ENCODE measurements around the gene OPRD1. TPM values are rescaled to one million over a fixed set of nuclear protein-coding genes. Genes with fewer than 3 reads are reported as not detected.

Gene OPRD1
- total RNA-seq, 5 donors from 2014 or later (not counting 1 experiment from before 2014, with no cell fraction given), result not detected

DNA sequence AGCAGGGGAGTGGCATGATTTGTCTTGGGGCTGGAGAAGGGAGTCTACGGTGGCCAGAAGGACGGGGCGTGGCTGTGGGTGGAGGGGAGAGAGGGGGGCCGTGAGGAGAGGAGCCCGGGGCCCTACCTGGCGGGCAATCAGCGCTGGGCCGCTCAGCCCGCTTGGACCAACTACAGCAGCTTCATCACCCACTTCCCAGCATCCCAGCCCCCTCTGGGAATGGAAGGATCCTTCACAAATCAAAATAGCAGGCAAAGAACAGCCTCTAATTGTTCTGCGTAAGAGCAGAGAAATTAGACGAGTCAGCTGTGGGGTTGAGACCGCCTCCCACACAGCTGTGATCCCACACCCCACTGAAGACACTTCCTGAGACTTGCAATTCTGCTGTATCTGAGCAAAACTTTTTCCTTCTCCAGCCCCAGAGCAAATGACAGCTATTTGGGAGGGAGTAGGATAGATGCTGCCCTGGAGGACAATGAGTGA lies 43.5 kb downstream of the OPRD1 start:
- DNase-seq (no peak), ATAC-seq (replicated peaks in 1 of 4) (no peak)
- Mint-ChIP-seq H3K9me3 (no peaks in the 10 kb centered on the region), H3K4me3 (no peak overlapping the region), H3K36me3 (no peaks in the 10 kb centered on the region), H3K4me1 (peaks cover 0 to 6% (median 0%) of the 10 kb centered on the region in 3 donors), H3K27me3 (peaks cover 4 to 19% of the 10 kb centered on the region in 2 donors), H3K27ac (peak overlapping the region in 1 of 2 donors; percentile 13)
- POLR2A ChIA-PET, result no interaction called here
- CTCF ChIA-PET, result no interaction called here
- peaks cover 0 to 13% of the 10 kb centered on the region in 2 experiments for H3K27me3 ChIP-seq (replicated peaks in 1 of 2; ENCODE audit: control insufficient read depth in 2 of 2, extremely low read depth in 1 of 2, insufficient read depth in 2 of 2, low read length in 1 of 2)
- H3K36me3 ChIP-seq (ENCODE audit: control insufficient read depth in 2 of 2, extremely low read depth in 1 of 2, insufficient read depth in 1 of 2, low read length in 1 of 2), result no peaks in the 10 kb centered on the region
- no peaks in the 10 kb centered on the region for H3K4me1 ChIP-seq (ENCODE audit: control insufficient read depth in 1 of 2, extremely low read depth in 1 of 2, insufficient read depth in 2 of 2, low read length in 2 of 2)
- no peaks in the 10 kb centered on the region for H3K9me3 ChIP-seq
- H3K4me3 ChIP-seq (ENCODE audit: control insufficient read depth in 1 of 2, extremely low read depth in 1 of 2, low read length in 1 of 2), result no peak overlapping the region
- no CpG with 5 or more reads among the region's 12 CpGs for WGBS (ENCODE audit: insufficient coverage)
- no peak overlapping the region for H3K27ac ChIP-seq (ENCODE audit: low read length)

DNA sequence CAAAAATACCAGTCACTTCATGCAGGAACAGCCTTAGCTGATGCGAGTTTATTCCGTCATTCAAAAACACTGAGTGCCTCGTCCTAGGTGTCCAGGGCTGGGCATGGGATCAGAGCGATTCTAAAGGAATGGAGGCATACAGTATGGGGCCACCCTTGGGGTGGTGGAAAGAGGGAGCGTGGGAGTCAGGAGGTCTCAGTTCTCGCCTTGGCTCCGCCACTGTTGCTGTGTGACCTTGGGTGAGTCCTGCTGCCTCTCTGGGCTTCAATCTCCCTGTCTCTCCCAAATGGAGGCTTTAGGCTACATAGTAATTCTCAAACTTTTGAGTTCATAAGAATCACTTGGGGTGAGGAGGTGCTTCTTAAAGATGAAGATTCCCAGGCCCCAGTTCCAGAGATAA lies 44.0 kb downstream of the OPRD1 start:
- WGBS (ENCODE audit: insufficient coverage), result 94% methylated on average over 4 of the region's 7 CpGs
- no peak for ATAC-seq (replicated peaks in 1 of 4)
- CTCF ChIA-PET, result no interaction called here

DNA sequence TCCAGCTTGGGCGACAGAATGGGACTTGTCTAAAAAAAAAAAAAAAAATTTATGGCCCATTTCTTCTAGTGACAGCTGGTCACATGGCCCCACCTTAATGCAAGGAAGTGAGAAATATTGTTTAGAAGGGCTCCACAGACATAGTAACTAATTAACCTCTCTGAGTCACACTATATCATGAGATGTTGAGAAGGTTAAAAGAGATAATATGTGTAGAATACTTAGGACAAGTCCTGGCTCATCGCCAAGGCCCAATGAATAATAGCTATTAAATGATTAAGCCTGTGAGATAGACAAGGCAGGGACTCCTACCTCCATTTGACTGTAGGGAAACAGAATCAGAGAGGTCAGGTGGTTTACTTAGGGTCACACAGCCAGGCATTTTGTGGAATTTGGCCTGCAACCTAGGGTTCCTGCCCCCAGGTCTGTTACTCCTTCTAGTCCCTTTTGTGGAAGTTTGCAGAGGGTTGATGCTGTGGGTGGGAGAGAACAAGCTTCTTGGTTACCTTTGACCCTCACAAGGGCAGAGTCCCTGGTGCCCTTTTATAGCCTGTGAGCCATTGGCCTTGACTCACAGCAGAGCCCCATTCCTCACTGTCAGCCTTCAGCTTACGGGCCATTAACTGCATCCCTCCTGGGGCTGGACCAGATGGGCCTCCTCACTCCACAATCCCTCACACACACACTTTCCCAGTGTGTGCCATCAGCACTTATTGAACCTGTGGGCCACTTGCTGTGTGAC lies 48.5 kb downstream of the OPRD1 start:
- H3K36me3 Mint-ChIP-seq, result no peaks in the 10 kb centered on the region
- DNase-seq (no peak), ATAC-seq (replicated peaks in 1 of 4) (no peak)
- no peaks in the 10 kb centered on the region for H3K4me1 Mint-ChIP-seq
- H3K9me3 Mint-ChIP-seq, result no peaks in the 10 kb centered on the region
- Histone ChIP-seq H3K4me3 (ENCODE audit: control insufficient read depth in 1 of 2, extremely low read depth in 1 of 2, low read length in 1 of 2) (no peak overlapping the region), H3K36me3 (ENCODE audit: control insufficient read depth in 2 of 2, extremely low read depth in 1 of 2, insufficient read depth in 1 of 2, low read length in 1 of 2) (no peaks in the 10 kb centered on the region), H3K27me3 (replicated peaks in 1 of 2; ENCODE audit: control insufficient read depth in 2 of 2, extremely low read depth in 1 of 2, insufficient read depth in 2 of 2, low read length in 1 of 2) (peaks cover 0 to 19% of the 10 kb centered on the region in 2 experiments), H3K9me3 (no peaks in the 10 kb centered on the region), H3K27ac (ENCODE audit: low read length) (no peak overlapping the region), H3K4me1 (ENCODE audit: control insufficient read depth in 1 of 2, extremely low read depth in 1 of 2, insufficient read depth in 2 of 2, low read length in 2 of 2) (no peaks in the 10 kb centered on the region)
- 100% methylated on average over 1 of the region's 3 CpGs for WGBS (ENCODE audit: insufficient coverage)
- H3K4me3 Mint-ChIP-seq, result no peak overlapping the region
- CTCF ChIA-PET, result no interaction called here
- POLR2A ChIA-PET, result no interaction called here
- no peaks in the 10 kb centered on the region for H3K27me3 Mint-ChIP-seq
- H3K27ac Mint-ChIP-seq, result no peak overlapping the region

More for the DNA sequence above, 44.0 kb downstream of the OPRD1 start:
- POLR2A ChIA-PET, result no interaction called here
- Histone ChIP-seq H3K9me3 (no peaks in the 10 kb centered on the region), H3K27ac (ENCODE audit: low read length) (no peak overlapping the region), H3K36me3 (ENCODE audit: control insufficient read depth in 2 of 2, extremely low read depth in 1 of 2, insufficient read depth in 1 of 2, low read length in 1 of 2) (no peaks in the 10 kb centered on the region), H3K4me1 (ENCODE audit: control insufficient read depth in 1 of 2, extremely low read depth in 1 of 2, insufficient read depth in 2 of 2, low read length in 2 of 2) (no peaks in the 10 kb centered on the region), H3K27me3 (replicated peaks in 1 of 2; ENCODE audit: control insufficient read depth in 2 of 2, extremely low read depth in 1 of 2, insufficient read depth in 2 of 2, low read length in 1 of 2) (peaks cover 0 to 13% of the 10 kb centered on the region in 2 experiments), H3K4me3 (ENCODE audit: control insufficient read depth in 1 of 2, extremely low read depth in 1 of 2, low read length in 1 of 2) (no peak overlapping the region)
- no peak for DNase-seq
- H3K4me1 Mint-ChIP-seq, result peaks cover 0 to 6% (median 0%) of the 10 kb centered on the region in 3 donors
- H3K36me3 Mint-ChIP-seq, result no peaks in the 10 kb centered on the region
- H3K9me3 Mint-ChIP-seq, result no peaks in the 10 kb centered on the region
- H3K27me3 Mint-ChIP-seq, result peaks cover 4 to 16% of the 10 kb centered on the region in 2 donors
- no peak overlapping the region for H3K4me3 Mint-ChIP-seq
- H3K27ac Mint-ChIP-seq, result no peak overlapping the region

DNA sequence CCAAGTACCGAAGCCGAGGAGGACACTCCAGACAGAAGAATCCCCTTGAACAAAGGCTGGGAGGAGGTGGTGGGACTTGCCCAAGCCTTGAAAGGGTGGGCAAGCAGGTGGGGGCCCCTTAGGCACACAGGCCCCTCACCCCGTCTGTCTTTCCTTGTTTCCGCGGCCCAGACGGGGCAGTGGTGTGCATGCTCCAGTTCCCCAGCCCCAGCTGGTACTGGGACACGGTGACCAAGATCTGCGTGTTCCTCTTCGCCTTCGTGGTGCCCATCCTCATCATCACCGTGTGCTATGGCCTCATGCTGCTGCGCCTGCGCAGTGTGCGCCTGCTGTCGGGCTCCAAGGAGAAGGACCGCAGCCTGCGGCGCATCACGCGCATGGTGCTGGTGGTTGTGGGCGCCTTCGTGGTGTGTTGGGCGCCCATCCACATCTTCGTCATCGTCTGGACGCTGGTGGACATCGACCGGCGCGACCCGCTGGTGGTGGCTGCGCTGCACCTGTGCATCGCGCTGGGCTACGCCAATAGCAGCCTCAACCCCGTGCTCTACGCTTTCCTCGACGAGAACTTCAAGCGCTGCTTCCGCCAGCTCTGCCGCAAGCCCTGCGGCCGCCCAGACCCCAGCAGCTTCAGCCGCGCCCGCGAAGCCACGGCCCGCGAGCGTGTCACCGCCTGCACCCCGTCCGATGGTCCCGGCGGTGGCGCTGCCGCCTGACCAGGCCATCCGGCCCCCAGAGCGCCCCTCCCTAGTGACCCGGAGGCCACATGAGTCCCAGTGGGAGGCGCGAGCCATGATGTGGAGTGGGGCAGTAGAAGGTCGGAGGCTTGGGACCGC lies 50.8 kb downstream of the OPRD1 start:
- Histone ChIP-seq H3K4me1 (ENCODE audit: control insufficient read depth in 1 of 2, extremely low read depth in 1 of 2, insufficient read depth in 2 of 2, low read length in 2 of 2) (no peaks in the 10 kb centered on the region), H3K27me3 (replicated peaks in 1 of 2; ENCODE audit: control insufficient read depth in 2 of 2, extremely low read depth in 1 of 2, insufficient read depth in 2 of 2, low read length in 1 of 2) (peaks cover 0 to 16% of the 10 kb centered on the region in 2 experiments), H3K27ac (ENCODE audit: low read length) (no peak overlapping the region), H3K9me3 (no peaks in the 10 kb centered on the region), H3K4me3 (ENCODE audit: control insufficient read depth in 1 of 2, extremely low read depth in 1 of 2, low read length in 1 of 2) (no peak overlapping the region), H3K36me3 (ENCODE audit: control insufficient read depth in 2 of 2, extremely low read depth in 1 of 2, insufficient read depth in 1 of 2, low read length in 1 of 2) (no peaks in the 10 kb centered on the region)
- ChIA-PET CTCF (no interaction called here), POLR2A (interaction anchor here in 1 of 2 donors (0.6 kb wide), 1 partner anchor 646 kb away, joined by 3 read pairs; no protein-coding TSS in a partner anchor)
- no peak overlapping the region for H3K27ac Mint-ChIP-seq
- no peaks in the 10 kb centered on the region for H3K36me3 Mint-ChIP-seq
- no peaks in the 10 kb centered on the region for H3K9me3 Mint-ChIP-seq
- peaks cover 3 to 4% of the 10 kb centered on the region in 2 donors for H3K27me3 Mint-ChIP-seq
- no peaks in the 10 kb centered on the region for H3K4me1 Mint-ChIP-seq
- ATAC-seq (replicated peaks in 1 of 4) (no peak), DNase-seq (no peak)
- WGBS (ENCODE audit: insufficient coverage), result 88% methylated on average over 62 of the region's 66 CpGs
- no peak overlapping the region for H3K4me3 Mint-ChIP-seq

DNA sequence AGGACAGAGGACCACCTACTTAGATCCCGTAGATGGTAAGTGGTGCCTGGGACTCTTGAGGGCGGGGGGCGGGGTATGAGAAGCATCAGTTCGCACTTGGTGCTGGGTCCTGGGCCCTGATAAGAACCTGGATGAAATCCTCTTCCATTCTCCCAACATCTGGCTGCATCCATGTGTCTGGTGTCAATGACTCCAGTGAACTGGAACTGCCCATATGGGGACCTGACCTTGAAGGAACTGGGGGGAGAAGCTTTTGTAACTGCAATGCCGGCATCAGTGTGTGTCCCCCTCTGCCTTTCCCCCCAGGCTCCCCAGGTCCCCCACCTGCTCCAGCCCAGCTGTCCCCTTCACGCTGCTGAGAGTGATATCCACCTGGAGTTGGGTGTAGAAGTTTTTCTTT lies 52.7 kb downstream of the OPRD1 start:
- Mint-ChIP-seq H3K4me3 (no peak overlapping the region), H3K4me1 (no peaks in the 10 kb centered on the region), H3K9me3 (no peaks in the 10 kb centered on the region), H3K27me3 (peaks cover 3 to 5% of the 10 kb centered on the region in 2 donors), H3K27ac (no peak overlapping the region), H3K36me3 (no peaks in the 10 kb centered on the region)
- 80% methylated on average over 1 of the region's 6 CpGs for WGBS (ENCODE audit: insufficient coverage)
- Histone ChIP-seq H3K4me3 (ENCODE audit: control insufficient read depth in 1 of 2, extremely low read depth in 1 of 2, low read length in 1 of 2) (no peak overlapping the region), H3K4me1 (ENCODE audit: control insufficient read depth in 1 of 2, extremely low read depth in 1 of 2, insufficient read depth in 2 of 2, low read length in 2 of 2) (no peaks in the 10 kb centered on the region), H3K27ac (ENCODE audit: low read length) (no peak overlapping the region), H3K9me3 (no peaks in the 10 kb centered on the region), H3K36me3 (ENCODE audit: control insufficient read depth in 2 of 2, extremely low read depth in 1 of 2, insufficient read depth in 1 of 2, low read length in 1 of 2) (no peaks in the 10 kb centered on the region), H3K27me3 (replicated peaks in 1 of 2; ENCODE audit: control insufficient read depth in 2 of 2, extremely low read depth in 1 of 2, insufficient read depth in 2 of 2, low read length in 1 of 2) (peaks cover 0 to 26% of the 10 kb centered on the region in 2 experiments)
- ChIA-PET CTCF (no interaction called here), POLR2A (no interaction called here)
- no peak for ATAC-seq (replicated peaks in 1 of 4)
- no peak for DNase-seq

DNA sequence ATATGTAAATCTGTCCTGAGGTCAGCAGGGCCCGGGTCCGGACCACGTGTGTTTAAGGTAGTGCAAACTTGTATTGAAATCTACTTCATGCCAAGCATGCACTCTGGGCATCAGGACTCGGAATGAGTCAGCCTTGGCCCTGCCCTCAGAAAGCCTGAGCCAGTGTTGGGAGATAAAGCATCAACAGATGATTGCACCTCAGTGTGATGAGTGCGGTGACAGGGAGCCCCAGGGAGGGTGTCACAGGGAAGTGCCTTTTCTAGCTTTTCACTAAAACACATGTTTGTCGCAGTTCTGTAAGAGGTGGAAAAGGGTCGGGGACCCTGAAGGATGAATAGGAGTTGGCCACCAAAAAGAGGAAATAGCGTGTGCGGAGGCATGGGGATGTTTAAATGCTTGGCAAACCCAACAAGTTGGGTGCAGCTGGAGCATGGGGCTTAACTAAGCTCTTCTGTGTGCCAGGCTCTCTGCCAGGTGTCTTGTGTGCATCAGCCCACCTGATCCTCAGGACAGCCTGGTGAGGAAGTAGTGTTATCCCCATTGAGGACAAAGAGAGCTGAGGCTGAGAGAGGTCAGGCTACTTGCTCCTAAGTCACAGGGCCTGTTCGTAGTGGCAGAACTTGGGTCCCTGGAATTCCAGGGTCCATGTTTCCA lies 54.2 kb downstream of the OPRD1 start:
- no peaks in the 10 kb centered on the region for H3K4me1 ChIP-seq (ENCODE audit: control insufficient read depth in 1 of 2, extremely low read depth in 1 of 2, insufficient read depth in 2 of 2, low read length in 2 of 2)
- H3K27ac ChIP-seq (ENCODE audit: low read length), result no peak overlapping the region
- H3K4me1 Mint-ChIP-seq, result no peaks in the 10 kb centered on the region
- peaks cover 0 to 26% of the 10 kb centered on the region in 2 experiments for H3K27me3 ChIP-seq (replicated peaks in 1 of 2; ENCODE audit: control insufficient read depth in 2 of 2, extremely low read depth in 1 of 2, insufficient read depth in 2 of 2, low read length in 1 of 2)
- ATAC-seq (replicated peaks in 1 of 4) (no peak), DNase-seq (no peak)
- ChIA-PET CTCF (interaction anchor here in 1 of 2 donors (0.7 kb wide), 2 partner anchors 44 to 135 kb away, joined by 3 read pairs; no protein-coding TSS in a partner anchor), POLR2A (no interaction called here)
- no peaks in the 10 kb centered on the region for H3K36me3 ChIP-seq (ENCODE audit: control insufficient read depth in 2 of 2, extremely low read depth in 1 of 2, insufficient read depth in 1 of 2, low read length in 1 of 2)
- H3K36me3 Mint-ChIP-seq, result no peaks in the 10 kb centered on the region
- no peaks in the 10 kb centered on the region for H3K9me3 Mint-ChIP-seq
- no peak overlapping the region for H3K27ac Mint-ChIP-seq
- H3K27me3 Mint-ChIP-seq, result peaks cover 3 to 7% of the 10 kb centered on the region in 2 donors
- WGBS (ENCODE audit: insufficient coverage), result 82% methylated on average over 7 of the region's 10 CpGs
- no peak overlapping the region for H3K4me3 ChIP-seq (ENCODE audit: control insufficient read depth in 1 of 2, extremely low read depth in 1 of 2, low read length in 1 of 2)
- H3K4me3 Mint-ChIP-seq, result no peak overlapping the region
- H3K9me3 ChIP-seq, result no peaks in the 10 kb centered on the region
